Activated CD8-positive, alpha-beta memory T cell treated with anti-CD3 and anti-CD28 coated beads for 4 hours (primary cell): ENCODE measurements around the gene MT1M.
"Not testable (repeated sequence)": the region's sequence is repeated elsewhere in the genome, so short reads cannot be mapped to it uniquely, and the experiment has no call there.

Experiments used
- DNase-seq, 2 donors: peaks; one replicate each; pipeline ENCODE4 v3.0.0-alpha.2; 2020; ENCODE audit warnings: low read depth in 2 of 2

Gene MT1M

GRCh38 chr16:56632156-56632847 lies at the start of gene MT1M:
Gene MT1M, plus strand, starts transcription at chr16:56632659. Its CDS starts 73 bp downstream, at chr16:56632732.
- DNase-seq: no peak

- not testable (repeated sequence) for DNase-seq
These were observed 49.5 kb upstream of the MT1M start for GRCh38 chr16:56582911-56583310.

GRCh38 chr16:56583351-56584168 lies 48.9 kb upstream of the MT1M start:
- DNase-seq: no peak

GRCh38 chr16:56584276-56584675 lies 48.2 kb upstream of the MT1M start:
- no peak for DNase-seq

GRCh38 chr16:56588781-56589140 lies 43.7 kb upstream of the MT1M start:
- no peak for DNase-seq

- DNase-seq: no peak
These were observed 43.1 kb upstream of the MT1M start, which contains the start of gene MT3 for GRCh38 chr16:56589141-56590039. Gene MT3, plus strand, starts transcription at chr16:56589528. Its CDS starts 63 bp downstream, at chr16:56589591.

- DNase-seq: no peak
These were observed 40.9 kb upstream of the MT1M start for GRCh38 chr16:56591377-56592060.

GRCh38 chr16:56593573-56594291 lies 38.7 kb upstream of the MT1M start:
- DNase-seq: no peak

- no peak for DNase-seq
These were observed 38.2 kb upstream of the MT1M start for GRCh38 chr16:56594292-56594619.

- DNase-seq: no peak
These were observed 32.0 kb upstream of the MT1M start for GRCh38 chr16:56600398-56600999.

GRCh38 chr16:56601325-56601724 lies 31.1 kb upstream of the MT1M start:
- no peak for DNase-seq

GRCh38 chr16:56603589-56603988 lies 28.9 kb upstream of the MT1M start:
- no peak for DNase-seq

GRCh38 chr16:56604966-56605365 lies 27.5 kb upstream of the MT1M start:
- DNase-seq: no peak

GRCh38 chr16:56605475-56605874 lies 27.0 kb upstream of the MT1M start:
- no peak for DNase-seq

- DNase-seq: no peak
These were observed 26.4 kb upstream of the MT1M start for GRCh38 chr16:56606071-56606475.

GRCh38 chr16:56606476-56607108 lies 25.9 kb upstream of the MT1M start:
- no peak for DNase-seq

- DNase-seq: no peak
These were observed 25.3 kb upstream of the MT1M start for GRCh38 chr16:56607109-56607618.

- no peak for DNase-seq
These were observed 24.8 kb upstream of the MT1M start for GRCh38 chr16:56607675-56608042.

GRCh38 chr16:56608043-56608875 lies 24.2 kb upstream of the MT1M start, which contains the start of gene MT2A:
Gene MT2A, plus strand, starts transcription at chr16:56608584. Its CDS starts 72 bp downstream, at chr16:56608656.
- DNase-seq: peak; percentile 73 to 77
